Skeletal muscle satellite cell (primary cell): Measurements from ENCODE around the gene IGF2BP1.

Source experiments
- H3K27me3 ChIP-seq: 2 replicates; pipeline ENCODE4 v1.7.0; 2013; ENCODE audit warnings: low read length; ENCODE audit not compliant: control insufficient read depth, insufficient read depth
- H3K36me3 ChIP-seq: 2 replicates; pipeline ENCODE4 v1.7.0; 2013; ENCODE audit warnings: mild to moderate bottlenecking, control low read depth, low read length; ENCODE audit not compliant: insufficient read depth
- H3K4me1 ChIP-seq: 2 replicates; pipeline ENCODE4 v1.7.0; 2013; ENCODE audit warnings: low read length; ENCODE audit not compliant: control insufficient read depth, insufficient read depth
- H3K4me2 ChIP-seq: 2 replicates; pipeline ENCODE4 v1.7.0; 2013; ENCODE audit warnings: mild to moderate bottlenecking, low read length
- H3K4me3 ChIP-seq: 2 replicates; pipeline ENCODE4 v1.7.0; 2013; ENCODE audit warnings: low read length
- H3K9ac ChIP-seq: 2 replicates; pipeline ENCODE4 v1.7.0; 2013; ENCODE audit warnings: mild to moderate bottlenecking, low read depth, low read length, moderate library complexity
- H3K9me3 ChIP-seq: replicated peaks from 2 replicates; pipeline ENCODE4 v1.7.0; 2013; ENCODE audit warnings: mild to moderate bottlenecking, control low read depth, low read length

The IGF2BP1 gene

DNA sequence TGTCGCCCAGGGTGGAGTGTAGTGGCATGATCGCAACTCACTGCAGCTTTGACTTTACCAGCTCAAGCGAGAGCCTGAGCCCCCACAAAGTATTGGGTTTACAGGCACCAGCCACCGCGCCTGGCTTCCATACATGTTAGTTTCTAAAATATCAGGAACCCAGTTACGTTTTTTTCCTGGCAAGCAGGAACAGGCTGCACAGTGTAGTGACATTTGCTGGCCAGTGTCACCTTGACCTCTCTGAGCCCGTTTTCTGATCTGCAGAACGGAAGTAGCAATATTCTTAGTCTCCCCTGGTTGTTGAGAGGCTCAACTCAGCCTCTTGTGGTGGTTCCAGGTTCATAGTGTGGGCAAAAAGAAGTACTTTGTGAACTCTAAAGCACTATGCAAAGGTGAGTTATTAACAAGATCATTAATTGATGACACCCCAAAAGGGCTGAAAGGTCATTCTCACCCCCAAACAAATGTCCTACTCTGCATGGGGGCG lies 15.6 kb downstream of the IGF2BP1 start:
- Histone ChIP-seq H3K9ac (no peak overlapping the region), H3K4me3 (no peak overlapping the region), H3K36me3 (peaks cover 3% of the 10 kb centered on the region), H3K4me2 (peak overlapping the region; percentile 80), H3K27me3 (peaks cover 3% of the 10 kb centered on the region), H3K9me3 (no peaks in the 10 kb centered on the region), H3K4me1 (peaks cover 41% of the 10 kb centered on the region)

DNA sequence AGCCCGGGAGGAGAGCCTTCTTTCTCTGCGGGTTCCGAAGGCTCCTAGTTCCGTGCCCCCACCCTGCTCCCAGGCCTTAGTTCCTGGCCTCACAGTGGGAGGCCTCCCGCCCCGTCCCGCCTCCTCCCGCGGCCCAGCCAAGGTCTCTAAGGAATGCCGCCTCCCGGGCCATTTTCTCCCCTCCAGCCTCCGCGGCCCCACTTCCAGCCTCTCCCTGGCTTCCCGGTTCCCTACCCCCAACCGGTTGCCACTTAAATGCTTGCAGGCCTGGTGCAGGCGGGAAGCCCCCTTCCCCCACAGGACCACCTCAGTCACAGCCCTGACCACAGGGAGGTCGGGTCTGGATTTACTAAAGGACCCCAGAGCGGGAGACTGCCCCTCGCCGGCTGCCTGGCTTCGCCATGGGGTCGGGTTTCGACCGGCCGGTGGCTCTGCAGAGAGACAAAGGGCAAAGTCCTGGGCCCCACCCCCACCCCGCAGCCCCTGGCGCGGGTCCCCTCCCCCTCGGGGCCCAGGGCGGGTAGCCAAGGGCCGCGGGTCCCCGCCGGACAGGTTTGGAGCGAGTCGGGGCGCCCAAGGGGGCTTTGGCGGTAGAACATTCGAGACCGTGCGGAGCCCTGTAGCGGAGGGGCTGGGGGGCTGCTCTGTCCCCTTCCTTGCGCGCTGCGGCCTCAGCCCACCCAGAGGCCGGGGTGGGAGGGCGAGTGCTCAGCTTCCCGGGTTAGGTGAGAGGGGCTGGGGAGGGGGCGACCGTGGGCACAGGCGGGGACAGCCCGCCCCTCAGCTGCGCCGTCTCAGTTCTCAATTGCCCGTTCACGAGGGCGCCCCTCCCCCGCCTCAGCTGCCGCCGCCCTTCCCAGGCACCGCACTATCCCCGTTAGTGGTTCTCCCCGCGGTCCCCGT lies 16.4 kb downstream of the IGF2BP1 start:
- peak overlapping the region; percentile 51 for H3K9ac ChIP-seq
- H3K4me2 ChIP-seq, result peak overlapping the region; percentile 80
- H3K4me3 ChIP-seq, result peak overlapping the region; percentile 63
- peaks cover 3% of the 10 kb centered on the region for H3K36me3 ChIP-seq
- no peaks in the 10 kb centered on the region for H3K9me3 ChIP-seq
- peaks cover 3% of the 10 kb centered on the region for H3K27me3 ChIP-seq
- H3K4me1 ChIP-seq, result peaks cover 41% of the 10 kb centered on the region

DNA sequence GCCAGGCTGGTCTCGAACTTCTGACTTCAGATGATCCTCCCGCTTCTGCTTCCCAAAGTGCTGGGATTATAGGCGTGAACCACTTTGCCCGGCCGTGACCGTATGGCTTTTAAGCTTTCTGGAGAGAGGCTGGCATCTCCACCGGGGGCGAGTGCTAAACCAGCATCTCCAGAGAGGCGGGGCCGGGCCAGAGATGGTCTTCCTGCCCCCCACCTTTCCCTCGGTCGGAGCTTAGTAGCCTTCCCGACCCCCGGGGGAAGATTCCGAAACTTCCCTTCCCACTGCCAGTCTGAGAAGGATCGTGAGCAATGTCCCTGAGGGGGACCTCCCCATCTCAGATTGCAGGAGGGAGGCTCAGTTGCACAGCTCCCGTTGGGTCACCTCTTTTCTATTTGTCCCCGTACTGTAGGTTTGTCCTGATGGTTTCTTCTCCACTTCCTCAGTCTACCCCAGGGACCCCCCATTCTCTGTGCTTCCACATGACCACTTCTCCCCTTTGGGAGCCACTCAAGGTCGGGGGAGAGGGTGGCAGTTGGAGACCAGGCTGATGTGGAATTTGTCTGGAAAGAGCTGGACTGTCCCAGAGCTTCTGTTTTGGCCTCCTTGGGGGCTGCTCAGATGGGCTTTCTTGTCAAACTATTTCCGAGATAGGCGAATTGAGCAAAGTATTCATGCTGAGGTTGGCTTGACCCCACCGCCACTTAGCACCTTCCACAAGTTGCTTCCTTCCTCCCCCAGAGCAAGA lies 18.2 kb downstream of the IGF2BP1 start:
- peaks cover 41% of the 10 kb centered on the region for H3K4me1 ChIP-seq
- H3K27me3 ChIP-seq, result peaks cover 3% of the 10 kb centered on the region
- H3K36me3 ChIP-seq, result peaks cover 3% of the 10 kb centered on the region
- H3K4me2 ChIP-seq, result peak overlapping the region; percentile 40
- H3K4me3 ChIP-seq, result no peak overlapping the region
- no peak overlapping the region for H3K9ac ChIP-seq
- no peaks in the 10 kb centered on the region for H3K9me3 ChIP-seq

DNA sequence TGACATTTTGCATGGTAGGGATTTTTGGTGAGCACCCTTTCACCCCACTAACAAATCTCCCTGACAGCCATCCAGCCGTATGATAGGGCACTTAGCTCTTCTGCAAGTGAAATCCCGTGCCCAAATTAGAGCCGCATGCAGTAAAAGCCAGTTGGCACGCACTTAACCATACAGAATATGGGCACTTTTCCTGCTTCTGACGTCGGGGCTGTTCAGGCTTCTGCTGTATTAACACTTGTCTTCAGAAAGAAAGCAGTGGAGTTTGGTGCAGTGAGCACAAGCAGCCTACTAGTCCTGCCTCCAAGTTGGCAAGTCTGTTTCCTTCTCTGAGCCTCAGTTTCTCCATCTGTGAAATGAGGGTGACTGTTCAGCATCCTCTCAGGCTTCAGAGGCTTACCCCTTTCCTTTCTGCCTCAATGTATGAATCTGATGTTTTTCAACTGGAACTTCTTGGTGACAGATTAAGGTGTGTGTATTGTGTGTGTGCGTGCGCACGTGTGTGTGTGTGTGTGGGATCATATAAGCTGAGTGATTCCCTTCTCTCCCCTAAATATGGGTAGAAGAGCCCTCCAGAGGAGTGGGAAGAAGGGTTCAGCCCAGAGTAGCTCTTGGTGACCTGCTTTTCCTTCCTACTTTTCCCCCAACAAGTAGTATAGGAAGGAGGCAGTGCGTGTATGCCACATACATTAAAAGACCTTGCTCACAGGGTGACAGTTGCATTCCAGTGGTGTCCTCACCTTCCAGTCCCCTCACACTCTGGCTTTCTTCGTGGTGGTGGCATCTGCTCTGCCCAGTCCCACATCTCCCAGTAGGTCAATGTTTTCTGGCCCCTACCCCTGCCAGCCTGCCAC lies 19.0 kb downstream of the IGF2BP1 start:
- Histone ChIP-seq H3K9me3 (no peaks in the 10 kb centered on the region), H3K27me3 (peaks cover 3% of the 10 kb centered on the region), H3K4me2 (peak overlapping the region; percentile 40), H3K36me3 (peaks cover 3% of the 10 kb centered on the region), H3K4me3 (no peak overlapping the region), H3K9ac (no peak overlapping the region), H3K4me1 (peaks cover 46% of the 10 kb centered on the region)

DNA sequence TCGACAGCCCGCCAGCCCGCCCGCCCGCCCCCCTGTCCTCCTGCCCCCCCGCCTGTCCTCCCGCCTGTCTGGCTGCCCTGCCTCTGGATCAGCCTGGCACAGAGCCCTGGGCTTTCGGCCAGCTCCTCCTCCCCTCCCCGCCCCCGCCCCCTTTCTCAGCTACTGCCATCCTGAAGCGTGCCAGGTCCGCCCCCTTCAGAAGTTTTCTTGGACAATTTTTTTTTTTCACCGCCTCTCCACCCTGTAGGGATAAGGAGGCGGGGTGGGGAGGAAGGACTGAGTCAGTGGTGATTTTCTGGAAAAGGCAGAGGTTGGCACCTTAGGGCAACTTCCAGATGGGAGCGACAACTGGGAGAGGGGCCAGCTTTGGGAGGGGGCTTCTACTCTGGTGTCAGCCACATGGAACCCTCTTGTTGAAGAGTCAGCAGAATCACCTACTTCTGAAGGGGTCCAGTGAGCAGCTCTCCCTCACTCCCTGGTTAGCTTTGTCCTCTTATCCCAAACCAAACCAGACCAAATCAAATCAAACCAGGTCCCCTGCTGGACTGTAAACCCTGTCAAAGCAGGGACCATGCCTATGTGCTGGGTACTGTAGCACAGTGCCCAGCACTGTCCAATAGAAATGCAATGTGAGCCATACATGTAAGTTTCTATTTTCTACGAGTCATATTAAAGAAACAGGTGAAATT lies 19.7 kb downstream of the IGF2BP1 start:
- no peak overlapping the region for H3K4me3 ChIP-seq
- peaks cover 54% of the 10 kb centered on the region for H3K4me1 ChIP-seq
- H3K36me3 ChIP-seq, result peaks cover 3% of the 10 kb centered on the region
- H3K4me2 ChIP-seq, result peak overlapping the region; percentile 32
- no peaks in the 10 kb centered on the region for H3K9me3 ChIP-seq
- H3K27me3 ChIP-seq, result peaks cover 3% of the 10 kb centered on the region
- no peak overlapping the region for H3K9ac ChIP-seq

DNA sequence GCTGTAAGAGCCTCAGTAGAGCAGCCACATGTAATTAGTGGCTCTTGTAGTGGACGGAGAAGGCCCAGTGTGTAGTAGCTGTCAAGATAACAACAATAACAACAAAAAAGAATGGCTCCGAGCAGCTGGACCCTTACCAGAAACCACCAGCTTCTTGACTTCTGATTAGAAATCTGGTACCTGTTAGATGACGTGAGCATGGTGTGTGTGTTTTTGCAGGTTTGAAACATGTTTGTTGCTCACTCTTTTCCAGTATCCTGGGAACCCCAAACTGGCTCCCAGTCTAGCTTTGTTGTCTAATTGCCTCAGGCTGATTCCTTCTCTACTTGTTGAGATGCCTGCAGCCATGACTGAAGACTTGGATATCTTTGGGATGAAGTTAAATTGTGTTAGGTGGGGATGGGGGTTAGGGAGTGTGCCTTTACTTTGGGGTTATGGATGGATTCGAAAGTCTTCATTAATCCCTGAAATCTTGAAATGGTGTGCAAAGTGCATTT lies 21.0 kb downstream of the IGF2BP1 start:
- Histone ChIP-seq H3K36me3 (peaks cover 3% of the 10 kb centered on the region), H3K4me2 (no peak overlapping the region), H3K27me3 (peaks cover 3% of the 10 kb centered on the region), H3K4me3 (no peak overlapping the region), H3K9me3 (no peaks in the 10 kb centered on the region), H3K9ac (no peak overlapping the region), H3K4me1 (peaks cover 62% of the 10 kb centered on the region)

DNA sequence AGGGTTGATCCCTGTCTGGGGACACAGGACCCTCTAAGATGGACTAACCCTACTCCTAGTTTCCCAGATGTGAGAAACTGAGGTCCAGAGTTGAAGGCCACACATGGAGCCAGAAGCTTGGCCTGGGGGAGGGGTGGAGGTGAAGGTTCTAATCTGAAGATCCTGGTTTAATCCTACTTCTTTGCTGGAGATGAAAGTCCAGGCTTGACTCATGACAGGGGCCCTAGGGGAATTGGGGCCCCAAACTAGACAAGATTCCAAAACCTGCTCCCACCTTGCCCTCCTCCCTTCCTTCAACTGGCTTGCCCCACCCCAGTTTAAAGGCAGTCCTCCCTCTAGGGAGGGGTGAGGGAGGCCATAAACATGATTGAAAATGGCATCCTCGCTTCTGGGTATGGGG lies 21.6 kb downstream of the IGF2BP1 start:
- Histone ChIP-seq H3K4me2 (no peak overlapping the region), H3K9ac (no peak overlapping the region), H3K27me3 (peaks cover 3% of the 10 kb centered on the region), H3K4me3 (no peak overlapping the region), H3K9me3 (no peaks in the 10 kb centered on the region), H3K36me3 (peaks cover 3% of the 10 kb centered on the region), H3K4me1 (peaks cover 59% of the 10 kb centered on the region)

DNA sequence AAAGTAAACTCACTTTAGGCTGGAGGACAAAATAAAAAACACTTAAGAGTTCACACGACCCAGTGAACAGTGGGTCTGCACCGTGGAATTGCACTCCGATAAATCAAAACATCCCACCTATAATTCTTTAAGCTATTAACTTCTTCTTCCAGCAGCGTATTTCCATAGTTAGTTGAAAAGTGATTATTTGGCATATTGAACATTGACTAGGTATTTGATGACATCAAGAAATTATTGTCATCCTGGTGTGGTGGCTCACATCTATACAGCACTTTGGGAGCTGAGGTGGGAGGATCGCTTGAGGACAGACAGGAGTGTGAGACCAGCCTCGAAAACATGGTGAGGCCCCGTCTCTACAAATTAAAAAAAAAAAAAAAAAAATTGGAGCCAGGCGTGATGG lies 23.4 kb downstream of the IGF2BP1 start:
- Histone ChIP-seq H3K36me3 (no peaks in the 10 kb centered on the region), H3K4me2 (no peak overlapping the region), H3K4me3 (no peak overlapping the region), H3K9ac (no peak overlapping the region), H3K27me3 (no peaks in the 10 kb centered on the region), H3K9me3 (no peaks in the 10 kb centered on the region), H3K4me1 (peaks cover 42% of the 10 kb centered on the region)

DNA sequence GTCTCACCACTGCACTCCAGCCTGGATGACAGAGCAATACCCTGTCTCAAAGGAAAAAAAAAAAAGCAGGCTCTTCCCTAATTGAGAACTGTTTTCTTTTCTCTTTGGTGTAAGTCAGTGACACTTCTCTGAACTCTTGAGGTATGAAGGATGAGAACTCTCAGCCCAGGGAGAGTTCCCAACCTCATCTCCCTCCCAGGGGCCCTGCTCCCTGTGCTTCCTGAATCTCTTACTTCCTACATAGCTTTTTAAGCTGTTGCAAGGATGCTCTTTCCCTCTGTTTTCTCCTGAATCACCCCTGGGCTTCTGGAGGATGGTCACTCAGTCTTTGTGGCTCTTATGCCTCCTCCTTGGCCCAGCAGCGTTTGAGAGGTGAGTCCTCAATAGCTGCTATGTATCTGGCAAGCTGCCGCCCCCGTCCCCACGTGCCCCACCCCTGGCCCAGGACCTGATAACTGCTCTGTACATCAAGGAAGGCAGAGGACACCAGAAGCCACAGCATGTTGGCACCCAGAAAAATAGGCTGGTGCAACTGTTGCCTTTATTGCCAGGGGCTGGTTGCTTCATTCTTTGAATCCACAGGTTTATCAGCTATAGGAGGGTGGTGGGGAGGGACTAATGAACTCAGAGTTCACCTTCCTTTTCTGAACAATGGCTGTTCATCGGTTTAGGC lies 24.0 kb downstream of the IGF2BP1 start:
- Histone ChIP-seq H3K9me3 (no peaks in the 10 kb centered on the region), H3K9ac (peak overlapping the region; percentile 25), H3K36me3 (no peaks in the 10 kb centered on the region), H3K4me3 (no peak overlapping the region), H3K27me3 (no peaks in the 10 kb centered on the region), H3K4me1 (peaks cover 36% of the 10 kb centered on the region), H3K4me2 (no peak overlapping the region)

DNA sequence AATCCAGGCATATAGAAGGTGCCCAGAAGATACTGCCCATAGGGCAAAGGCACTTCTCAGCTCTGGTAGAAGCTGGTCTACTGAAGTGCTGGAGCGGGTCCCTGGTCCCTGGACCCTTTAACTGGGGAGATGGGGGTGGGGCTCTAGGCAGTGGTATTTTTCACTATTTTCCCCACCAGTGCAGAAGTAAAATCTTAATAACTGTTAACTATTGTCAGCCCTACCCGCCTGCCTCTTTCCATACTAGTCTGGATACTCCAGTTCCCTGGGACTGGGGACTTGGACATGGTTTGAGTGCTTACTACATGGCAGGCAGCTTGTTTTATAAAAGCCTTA lies 24.6 kb downstream of the IGF2BP1 start:
- no peak overlapping the region for H3K4me3 ChIP-seq
- no peaks in the 10 kb centered on the region for H3K27me3 ChIP-seq
- no peaks in the 10 kb centered on the region for H3K9me3 ChIP-seq
- H3K36me3 ChIP-seq, result no peaks in the 10 kb centered on the region
- peak overlapping the region; percentile 25 for H3K9ac ChIP-seq
- no peak overlapping the region for H3K4me2 ChIP-seq
- peaks cover 32% of the 10 kb centered on the region for H3K4me1 ChIP-seq
